IPS DF 6.9 (cell line): ENCODE measurements around the gene SETD5.
A peak's percentile ranks its signal among the peaks of the same experiment; 100 is the strongest.

ENCODE experiments used
- DNase-seq: peaks from one replicate; pipeline ENCODE4 v3.0.0-alpha.2; 2013; ENCODE audit warnings: low read depth, low spot score
- H3K27ac ChIP-seq: one replicate; pipeline ENCODE4 v1.5.1; 2013; ENCODE audit warnings: low read length, control low read depth
- H3K27me3 ChIP-seq: 2 replicates; pipeline ENCODE4 v1.6.1; 2013; ENCODE audit warnings: mild to moderate bottlenecking, low read length; ENCODE audit not compliant: control insufficient read depth, insufficient read depth
- H3K36me3 ChIP-seq: 2 replicates; pipeline ENCODE4 v1.6.1; 2013; ENCODE audit warnings: low read length; ENCODE audit not compliant: control insufficient read depth, insufficient read depth
- H3K4me1 ChIP-seq: 2 replicates; pipeline ENCODE4 v1.6.1; 2013; ENCODE audit warnings: low read length; ENCODE audit not compliant: control insufficient read depth, insufficient read depth
- H3K4me3 ChIP-seq: 2 replicates; pipeline ENCODE4 v1.5.1; 2013; ENCODE audit warnings: mild to moderate bottlenecking, low read length
- H3K9me3 ChIP-seq: 2 replicates; pipeline ENCODE4 v1.6.1; 2013; ENCODE audit warnings: low read length, inconsistent platforms; ENCODE audit not compliant: control insufficient read depth, insufficient read depth
- WGBS: extraction: QIAGEN DNeasy Blood & Tissue Kit; methylation state at CpG from one replicate; pipeline ENCODE4 v1.1.7; 2013; ENCODE audit warnings: mixed read lengths, missing lambda C conversion rate; ENCODE audit not compliant: insufficient read length, insufficient coverage; 5-methylcytosine and 5-hydroxymethylcytosine counted together

Gene SETD5

GRCh38 chr3:9399746-9400145, 2.3 kb downstream of the SETD5 start:
- no CpG with 5 or more reads among the region's 3 CpGs for WGBS
- Histone ChIP-seq H3K9me3 (no peaks in the 10 kb centered on the region), H3K36me3 (peaks cover 2% of the 10 kb centered on the region; the same call in 1 of the 2 replicates), H3K4me1 (no peaks in the 10 kb centered on the region), H3K4me3 (peak overlapping the region; percentile 19; the same call in 1 of the 2 replicates), H3K27me3 (no peaks in the 10 kb centered on the region), H3K27ac (no peak overlapping the region)
- no peak for DNase-seq

DNA sequence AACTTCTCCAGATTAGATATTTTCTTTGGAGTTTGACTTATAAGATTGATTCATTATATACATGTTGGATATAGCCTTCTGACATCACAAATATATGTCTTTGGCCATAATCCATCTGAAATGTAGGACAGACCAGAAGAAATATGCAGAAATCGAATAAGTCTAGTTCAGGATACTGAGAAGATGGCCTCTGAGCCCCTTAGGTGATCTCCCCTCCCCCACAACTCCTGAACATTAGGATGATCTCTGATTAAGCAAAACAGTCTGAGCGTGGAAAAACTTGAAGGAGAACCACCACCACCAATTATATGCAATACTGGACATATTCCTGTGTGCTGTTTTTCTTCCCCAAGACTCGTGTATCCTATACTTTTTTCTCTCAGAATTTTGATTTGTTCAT, 3.2 kb downstream of the SETD5 start:
- H3K27ac ChIP-seq = no peak overlapping the region
- DNase-seq = no peak
- H3K4me1 ChIP-seq = no peaks in the 10 kb centered on the region; the same call in 1 of the 2 replicates

DNA sequence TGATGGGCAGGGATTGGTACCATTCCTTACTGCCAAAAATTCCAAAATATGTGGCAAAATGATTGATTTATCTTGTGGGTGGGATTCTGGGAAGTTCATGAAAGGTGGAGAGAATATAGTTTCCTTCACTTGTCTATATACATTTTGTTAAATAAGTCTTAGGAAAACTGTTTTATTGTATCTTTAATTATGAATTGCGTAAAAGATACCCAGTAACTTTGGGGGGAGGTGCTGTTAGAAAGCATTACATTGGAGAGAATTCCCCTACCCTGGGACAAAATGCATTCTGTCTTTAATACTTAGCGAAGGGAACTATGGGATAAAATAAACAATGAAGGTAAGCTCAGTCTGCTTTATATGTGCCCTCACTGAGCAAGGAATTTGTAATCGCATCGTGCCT, 4.6 kb downstream of the SETD5 start:
- H3K27me3 ChIP-seq = no peaks in the 10 kb centered on the region
- no peaks in the 10 kb centered on the region; the same call in 1 of the 2 replicates for H3K4me1 ChIP-seq
- no peaks in the 10 kb centered on the region for H3K9me3 ChIP-seq
- H3K36me3 ChIP-seq = no peaks in the 10 kb centered on the region
- no peak for DNase-seq
- H3K4me3 ChIP-seq = no peak overlapping the region
- no CpG with 5 or more reads among the region's 4 CpGs for WGBS
- no peak overlapping the region for H3K27ac ChIP-seq

More for the DNA sequence above, 3.2 kb downstream of the SETD5 start:
- no peak overlapping the region for H3K4me3 ChIP-seq
- no peaks in the 10 kb centered on the region for H3K36me3 ChIP-seq
- no CpG with 5 or more reads among the region's 3 CpGs for WGBS
- H3K27me3 ChIP-seq = no peaks in the 10 kb centered on the region
- H3K9me3 ChIP-seq = no peaks in the 10 kb centered on the region

DNA sequence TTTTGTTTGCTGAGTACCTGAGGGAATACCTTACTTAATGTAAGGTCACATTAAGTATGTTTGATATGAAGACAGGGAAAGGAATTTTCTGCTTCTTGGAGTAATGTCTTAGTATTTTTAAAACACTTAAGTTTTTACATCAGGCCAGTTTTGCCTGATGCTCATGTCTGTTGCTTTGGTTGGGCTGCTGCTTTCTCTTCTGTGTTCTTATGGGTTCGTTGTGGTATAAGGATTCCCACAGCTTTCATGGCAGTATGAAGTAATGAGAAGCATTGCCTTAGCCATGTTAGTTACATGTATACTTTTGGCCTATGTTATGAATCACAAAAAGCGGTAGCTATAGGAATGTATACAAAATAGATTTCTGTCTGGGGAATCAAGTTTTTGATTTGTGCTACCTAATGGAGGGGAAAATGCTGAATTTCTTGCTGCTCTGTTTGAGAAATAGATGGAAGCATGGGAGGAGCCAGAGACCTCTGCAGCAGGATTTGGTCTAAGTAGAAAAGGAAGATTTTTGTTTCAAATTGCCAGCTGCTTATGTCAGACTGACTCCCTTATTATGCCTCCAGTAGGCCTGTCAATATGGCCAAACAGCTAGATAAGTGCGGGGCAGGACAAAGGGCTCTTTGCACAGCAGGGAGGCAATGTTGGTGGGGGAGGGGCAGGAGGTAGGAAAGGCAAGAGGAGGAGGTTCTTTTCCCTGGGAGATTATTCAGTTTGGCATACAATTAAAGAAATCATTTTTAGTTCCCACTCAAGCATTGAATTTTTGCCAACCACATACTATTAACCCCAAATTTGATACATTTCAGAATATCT, 5.2 kb downstream of the SETD5 start:
- H3K36me3 ChIP-seq = no peaks in the 10 kb centered on the region
- no peaks in the 10 kb centered on the region; the same call in 1 of the 2 replicates for H3K4me1 ChIP-seq
- no peaks in the 10 kb centered on the region for H3K27me3 ChIP-seq
- WGBS = no CpG with 5 or more reads among the region's 3 CpGs
- no peaks in the 10 kb centered on the region for H3K9me3 ChIP-seq
- H3K4me3 ChIP-seq = no peak overlapping the region
- peak; percentile 47 for DNase-seq
- no peak overlapping the region for H3K27ac ChIP-seq

GRCh38 chr3:9403463-9403862, 6.0 kb downstream of the SETD5 start:
- H3K4me3 ChIP-seq = no peak overlapping the region
- DNase-seq = no peak
- no peak overlapping the region for H3K27ac ChIP-seq
- H3K27me3 ChIP-seq = no peaks in the 10 kb centered on the region
- H3K36me3 ChIP-seq = no peaks in the 10 kb centered on the region
- H3K9me3 ChIP-seq = no peaks in the 10 kb centered on the region
- no CpG with 5 or more reads among the region's 2 CpGs for WGBS
- no peaks in the 10 kb centered on the region; the same call in 1 of the 2 replicates for H3K4me1 ChIP-seq

DNA sequence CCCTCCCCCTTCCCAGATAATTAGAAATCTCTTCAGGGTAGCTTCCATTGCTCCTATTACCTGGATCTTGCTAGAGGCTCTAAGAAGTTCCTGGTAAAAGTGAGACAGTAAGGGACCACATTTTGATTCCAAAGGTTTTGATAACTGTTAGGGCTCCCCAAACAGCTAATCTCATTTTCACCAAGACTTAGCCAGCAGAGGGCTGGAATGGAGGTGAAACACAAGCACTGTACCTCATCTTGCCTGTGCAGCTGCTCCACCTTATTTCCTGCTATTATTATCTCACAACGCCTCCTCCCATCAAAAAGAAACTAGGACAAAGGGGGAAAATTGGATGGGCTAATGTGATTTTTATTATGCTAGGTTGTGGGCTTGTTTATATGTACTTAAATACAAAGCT, 7.3 kb downstream of the SETD5 start:
- no peaks in the 10 kb centered on the region for H3K9me3 ChIP-seq
- H3K27me3 ChIP-seq = no peaks in the 10 kb centered on the region
- DNase-seq = no peak
- H3K27ac ChIP-seq = no peak overlapping the region
- no peaks in the 10 kb centered on the region; the same call in 1 of the 2 replicates for H3K4me1 ChIP-seq
- WGBS = no CpG with 5 or more reads among the region's 1 CpG
- no peak overlapping the region for H3K4me3 ChIP-seq
- H3K36me3 ChIP-seq = no peaks in the 10 kb centered on the region

- WGBS = no CpG with 5 or more reads among the region's 3 CpGs
- no peaks in the 10 kb centered on the region for H3K9me3 ChIP-seq
- H3K4me3 ChIP-seq = no peak overlapping the region
- no peaks in the 10 kb centered on the region; the same call in 1 of the 2 replicates for H3K4me1 ChIP-seq
- no peaks in the 10 kb centered on the region for H3K27me3 ChIP-seq
- no peak overlapping the region for H3K27ac ChIP-seq
- H3K36me3 ChIP-seq = no peaks in the 10 kb centered on the region
- DNase-seq = no peak
These were observed 8.3 kb downstream of the SETD5 start for GRCh38 chr3:9405756-9406155.

DNA sequence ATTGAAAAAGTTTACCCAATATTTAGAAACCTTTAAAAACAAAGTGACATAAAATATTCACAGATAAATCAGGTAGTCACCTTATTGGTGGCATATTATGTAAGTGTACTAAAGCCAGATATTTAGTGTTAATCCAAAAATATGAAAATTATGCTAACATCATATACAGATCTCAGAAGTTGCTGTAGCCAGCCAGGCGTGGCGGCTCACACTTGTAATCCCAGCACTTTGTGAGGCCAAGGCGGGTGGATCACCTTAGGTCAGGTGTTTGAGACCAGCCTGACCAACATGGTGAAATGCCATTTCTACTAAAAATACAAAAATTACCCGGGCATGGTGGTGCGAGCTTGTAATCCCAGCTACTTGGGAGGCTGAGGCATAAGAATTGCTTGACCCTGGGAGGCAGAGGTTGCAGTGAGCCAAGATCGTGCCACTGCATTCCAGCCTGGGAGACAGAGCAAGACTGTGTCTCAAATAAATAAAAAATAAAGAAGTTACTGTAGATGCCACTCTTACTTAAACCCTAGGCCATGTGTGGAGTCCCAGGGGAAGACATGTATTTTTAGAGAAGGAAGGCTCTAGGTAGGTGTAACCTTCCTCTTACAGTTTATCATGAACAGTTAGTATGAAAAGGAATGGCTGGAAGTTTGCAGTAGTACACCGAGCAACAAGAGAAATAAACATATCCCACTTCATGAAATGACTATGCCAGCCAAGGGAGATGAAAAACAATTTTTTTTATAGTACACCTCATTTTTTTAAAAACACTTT, 9.6 kb downstream of the SETD5 start:
- H3K36me3 ChIP-seq = no peaks in the 10 kb centered on the region
- H3K27ac ChIP-seq = no peak overlapping the region
- no peaks in the 10 kb centered on the region; the same call in 1 of the 2 replicates for H3K4me1 ChIP-seq
- no peak for DNase-seq
- no peak overlapping the region for H3K4me3 ChIP-seq
- no peaks in the 10 kb centered on the region for H3K9me3 ChIP-seq
- no peaks in the 10 kb centered on the region for H3K27me3 ChIP-seq
- no CpG with 5 or more reads among the region's 7 CpGs for WGBS

DNA sequence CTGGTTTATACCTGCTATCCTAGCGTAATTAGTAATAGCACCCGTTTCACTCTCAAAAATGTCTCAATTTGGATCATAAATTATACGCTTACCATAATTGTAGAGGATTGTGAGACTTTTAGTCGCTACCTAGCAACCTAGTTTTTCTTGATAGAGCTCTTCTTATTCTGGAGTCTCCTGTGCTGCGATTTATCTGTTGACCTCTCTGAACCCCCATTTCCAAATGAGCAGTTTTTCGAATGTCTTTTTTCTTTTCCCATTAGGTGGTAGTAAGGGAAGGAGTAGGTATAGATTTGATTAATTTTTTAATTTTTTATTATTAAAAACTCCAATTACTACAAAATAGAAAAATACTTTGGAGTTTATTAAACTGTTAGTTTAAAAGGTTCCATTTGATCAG, 10.6 kb downstream of the SETD5 start:
- Histone ChIP-seq H3K9me3 (no peaks in the 10 kb centered on the region), H3K4me3 (no peak overlapping the region), H3K27me3 (no peaks in the 10 kb centered on the region), H3K36me3 (no peaks in the 10 kb centered on the region), H3K4me1 (no peaks in the 10 kb centered on the region; the same call in 1 of the 2 replicates), H3K27ac (no peak overlapping the region)
- WGBS = no CpG with 5 or more reads among the region's 6 CpGs
- DNase-seq = no peak

DNA sequence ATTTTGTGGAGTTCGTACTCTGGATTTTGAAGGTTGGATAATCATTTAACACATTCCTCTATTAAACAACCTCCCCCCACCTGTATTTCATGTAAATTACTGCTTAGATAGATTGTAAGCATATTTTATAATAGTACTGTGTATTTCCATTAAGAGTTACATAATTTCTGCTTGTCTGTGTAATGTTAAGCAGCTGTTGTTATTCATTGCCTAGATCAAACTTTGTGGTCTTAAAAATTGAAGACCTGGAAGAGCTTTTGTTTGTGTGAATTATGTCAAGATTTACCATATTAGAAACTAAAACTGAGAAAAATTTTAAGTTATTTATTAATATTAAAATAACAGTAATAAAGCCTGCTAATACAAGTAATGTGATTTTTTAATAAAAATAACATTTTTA, 11.1 kb downstream of the SETD5 start:
- no CpG with 5 or more reads among the region's 1 CpG for WGBS
- H3K4me1 ChIP-seq = no peaks in the 10 kb centered on the region; the same call in 1 of the 2 replicates

More for the DNA sequence above, 11.1 kb downstream of the SETD5 start:
- no peak overlapping the region for H3K4me3 ChIP-seq
- no peaks in the 10 kb centered on the region for H3K27me3 ChIP-seq
- no peak for DNase-seq
- no peaks in the 10 kb centered on the region for H3K9me3 ChIP-seq
- no peaks in the 10 kb centered on the region for H3K36me3 ChIP-seq
- H3K27ac ChIP-seq = no peak overlapping the region
